ENCODE data around the gene DISP3.
"Not testable (repeated sequence)": the region's sequence is repeated elsewhere in the genome, so short reads cannot be mapped to it uniquely, and the experiment has no call there.

DISP3 gene

GRCh38 chr1:11580049-11580448, 101.1 kb downstream of the DISP3 start:
- DNase-seq = not testable (repeated sequence)

GRCh38 chr1:11581445-11581991, 102.6 kb downstream of the DISP3 start:
- no peak for DNase-seq

DNA sequence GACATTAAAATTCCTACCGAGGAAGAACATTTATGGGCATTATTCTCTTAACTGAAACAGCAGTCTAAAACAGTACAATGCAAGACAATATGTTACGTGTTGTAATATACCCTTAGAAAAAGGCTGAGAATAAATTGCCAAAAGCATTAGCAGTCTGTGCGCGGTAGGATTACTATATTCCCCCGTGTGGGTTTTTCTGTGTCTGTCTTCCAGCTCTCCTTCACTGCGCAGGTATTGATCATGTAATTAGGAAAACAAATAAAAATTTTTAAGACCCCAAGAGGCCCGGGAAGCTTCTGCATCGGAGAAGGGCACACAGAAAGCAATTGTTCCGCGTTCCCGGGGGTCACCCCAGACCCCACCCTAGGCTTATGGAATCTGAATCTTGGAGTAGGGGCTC, 106.4 kb downstream of the DISP3 start:
- DNase-seq = no peak

All from eye (tissue), 1 donor.